Suppressor macrophage treated with lipopolysaccharide for 1 hour (primary cell): ENCODE measurements around the gene PYY.
A peak's percentile ranks its signal among the peaks of the same experiment; 100 is the strongest.
"Not testable (repeated sequence)": the region's sequence is repeated elsewhere in the genome, so short reads cannot be mapped to it uniquely, and the experiment has no call there.

Experiments used
- DNase-seq, 3 donors: peaks; one replicate each; pipeline ENCODE4 v3.0.0-alpha.2; 2020 to 2022

PYY gene

GRCh38 chr17:43942051-43942685 lies 11.6 kb downstream of the PYY start, which contains the start of gene PPY:
PPY (minus strand) TSS chr17:43942476; CDS start chr17:43941654, 822 bp downstream.
- DNase-seq: no peak

GRCh38 chr17:43940630-43941029 lies 13.1 kb downstream of the PYY start:
- DNase-seq: peak; percentile 35 to 48 (median 46)

DNA sequence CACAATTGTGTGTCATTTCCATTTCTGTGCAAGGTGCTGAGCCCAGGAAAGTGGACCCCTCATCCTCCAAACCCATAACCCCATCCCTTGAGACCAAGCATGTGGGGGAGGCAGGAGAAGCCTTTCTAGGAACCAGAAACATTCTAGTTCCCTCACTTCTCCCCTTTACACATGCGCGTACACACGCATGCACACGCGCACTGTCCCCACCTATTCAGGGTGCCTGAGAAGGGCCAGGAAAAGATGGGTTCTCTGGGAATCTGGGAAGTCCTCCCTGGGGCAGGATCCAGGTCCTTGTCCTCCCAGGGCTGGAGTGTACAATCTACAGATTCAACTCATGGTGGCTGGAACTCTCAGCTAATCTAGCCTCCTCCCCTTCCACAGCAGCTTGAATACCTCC lies 13.9 kb downstream of the PYY start:
- DNase-seq: no peak

- DNase-seq: not testable (repeated sequence)
Measured at GRCh38 chr17:43939452-43939851, 14.3 kb downstream of the PYY start.

DNA sequence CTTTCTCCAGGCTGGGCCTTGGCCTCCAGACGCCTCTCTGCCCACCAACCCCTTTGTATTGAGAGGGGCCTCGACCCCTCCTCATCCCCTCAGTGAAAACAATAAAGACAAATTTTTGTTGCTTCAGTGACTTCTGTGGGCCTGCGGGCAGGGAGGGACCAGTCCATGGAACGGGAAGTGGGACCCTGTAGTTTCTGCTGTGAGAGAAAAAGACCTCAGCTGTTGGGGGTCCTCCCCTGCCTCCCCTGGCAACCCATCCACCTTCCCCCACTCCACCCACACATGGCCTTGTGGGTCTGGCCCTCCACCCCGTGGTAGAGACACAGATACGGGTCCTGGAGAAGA lies 14.9 kb downstream of the PYY start:
- DNase-seq: no peak

DNA sequence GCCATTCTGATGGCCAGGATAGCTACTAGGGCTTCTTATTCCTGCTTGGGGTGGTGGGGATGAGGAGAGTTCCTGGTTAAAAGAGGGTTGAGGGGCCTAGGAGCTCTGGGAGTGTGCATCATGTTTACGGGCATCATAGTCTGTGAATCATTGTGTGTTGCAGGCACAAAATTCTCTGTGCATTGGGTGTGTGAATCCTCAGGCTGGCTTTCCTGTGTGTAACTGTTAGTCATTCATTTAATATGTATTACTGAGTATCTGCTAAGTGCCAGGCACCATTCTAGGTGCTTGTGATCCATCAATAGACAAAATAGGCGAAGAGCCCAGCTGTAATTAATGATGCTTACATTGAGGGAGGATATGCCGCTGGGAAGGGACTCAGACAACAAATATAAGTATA lies 17.3 kb downstream of the PYY start:
- DNase-seq: no peak

- no peak for DNase-seq
Measured at GRCh38 chr17:43935926-43936261, 17.8 kb downstream of the PYY start.

GRCh38 chr17:43935204-43935925 lies 18.4 kb downstream of the PYY start:
- no peak for DNase-seq

- no peak for DNase-seq
Measured at GRCh38 chr17:43932923-43933322, 20.8 kb downstream of the PYY start.

- DNase-seq: no peak
Measured at GRCh38 chr17:43932357-43932756, 21.4 kb downstream of the PYY start.

GRCh38 chr17:43931062-43931571 lies 22.6 kb downstream of the PYY start:
- DNase-seq: no peak

GRCh38 chr17:43928609-43929008 lies 25.1 kb downstream of the PYY start:
- no peak for DNase-seq

DNA sequence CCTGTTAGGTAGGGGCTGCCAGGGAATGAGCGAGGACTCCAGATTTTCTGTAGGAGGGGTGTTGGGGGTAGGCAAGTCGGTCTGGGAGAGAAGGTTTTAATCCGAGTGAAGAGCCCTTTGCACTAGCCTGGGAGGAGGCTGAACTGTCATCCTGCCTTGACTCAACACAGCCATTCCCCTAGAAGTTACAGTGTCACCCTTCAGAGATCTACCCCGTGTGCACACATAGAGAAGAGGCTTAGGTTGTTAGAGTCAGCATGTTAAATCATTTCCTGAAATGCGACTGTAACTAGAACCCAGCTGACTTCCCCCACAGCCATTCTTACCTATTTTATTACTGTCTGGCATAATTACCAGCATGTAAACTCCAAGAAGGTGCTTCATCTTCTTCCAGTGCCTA lies 25.8 kb downstream of the PYY start:
- peak in 1 of 3 donors; percentile 36 for DNase-seq

DNA sequence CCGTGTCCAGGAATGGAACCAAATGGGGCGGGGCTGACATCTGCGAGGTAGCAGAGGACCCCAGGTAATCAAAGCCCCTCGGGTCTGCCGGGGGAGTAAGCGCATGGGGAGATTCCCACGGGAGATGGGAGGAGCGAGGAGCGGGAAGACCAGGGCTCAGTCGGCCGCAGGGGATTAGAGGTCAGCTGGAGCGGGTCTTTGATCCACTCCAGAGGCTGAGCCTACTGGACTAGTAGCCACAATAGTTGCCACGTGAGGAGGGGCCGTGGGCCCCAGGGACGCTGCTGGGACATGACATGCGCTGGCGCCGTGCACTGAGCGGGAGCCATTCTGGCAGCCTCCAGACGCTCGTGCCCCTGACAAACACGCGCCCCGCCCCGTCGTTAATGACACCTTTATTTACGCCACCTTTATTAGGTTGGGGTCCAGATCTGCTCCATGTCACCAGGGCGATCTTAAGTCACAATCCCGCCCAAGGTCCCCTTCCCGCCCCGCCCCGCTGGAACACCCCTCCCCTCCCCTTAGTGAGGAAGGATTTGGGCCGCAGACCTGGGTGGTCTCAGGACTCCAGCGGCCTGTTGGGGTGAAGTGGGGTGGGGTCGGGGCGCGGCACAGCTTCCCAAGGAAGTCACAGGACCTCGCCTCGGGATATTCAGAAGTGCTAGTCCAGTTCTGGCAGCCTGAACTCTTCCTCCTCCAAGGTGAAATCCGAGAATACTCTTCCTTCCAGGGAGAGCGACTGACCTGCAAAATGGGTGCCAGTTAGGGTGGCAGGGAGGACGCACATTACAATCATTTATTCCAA lies 26.5 kb downstream of the PYY start:
- DNase-seq: no peak

DNA sequence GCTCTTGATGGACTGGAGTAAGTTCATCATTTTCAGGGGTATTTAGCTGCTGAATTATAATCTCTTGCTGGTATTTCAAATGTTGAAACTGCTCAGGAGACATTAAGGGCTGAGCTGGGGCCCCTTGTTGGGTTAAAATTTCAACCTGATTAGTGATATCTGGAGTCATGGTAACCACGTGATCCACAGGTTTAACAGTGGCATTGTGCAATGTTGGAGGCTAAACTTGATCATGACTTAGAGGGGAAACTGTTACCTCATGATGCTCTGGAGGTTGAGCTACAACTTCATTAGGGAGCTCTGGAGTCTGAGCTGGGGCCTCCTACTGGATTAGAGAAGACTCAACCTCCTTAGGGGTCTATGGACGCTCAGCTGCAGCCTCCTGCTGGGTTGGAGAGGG lies 29.2 kb downstream of the PYY start:
- DNase-seq: no peak

GRCh38 chr17:43920500-43921095 lies 33.1 kb downstream of the PYY start:
- no peak for DNase-seq

DNA sequence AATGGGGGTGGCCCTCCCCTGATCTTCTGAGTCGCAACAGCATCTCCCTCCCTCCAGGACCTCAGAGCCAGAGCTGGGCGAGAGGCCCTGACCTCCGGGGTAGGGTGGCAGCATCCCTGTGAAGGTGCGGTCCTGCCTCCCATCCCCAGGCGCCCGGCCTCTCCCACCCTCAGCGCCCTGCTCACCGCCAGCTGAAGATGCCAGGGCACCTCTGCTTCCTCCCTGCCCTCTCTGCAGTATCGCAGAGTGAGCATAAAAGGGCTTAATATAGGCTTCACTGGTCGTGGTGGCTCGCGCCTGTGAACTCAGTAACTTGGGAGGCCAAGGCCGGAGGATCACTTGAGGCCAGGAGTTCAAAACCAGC lies 35.7 kb downstream of the PYY start:
- DNase-seq: no peak

- peak; percentile 58 to 76 (median 61) for DNase-seq
Measured at GRCh38 chr17:43917348-43918025, 36.3 kb downstream of the PYY start.

DNA sequence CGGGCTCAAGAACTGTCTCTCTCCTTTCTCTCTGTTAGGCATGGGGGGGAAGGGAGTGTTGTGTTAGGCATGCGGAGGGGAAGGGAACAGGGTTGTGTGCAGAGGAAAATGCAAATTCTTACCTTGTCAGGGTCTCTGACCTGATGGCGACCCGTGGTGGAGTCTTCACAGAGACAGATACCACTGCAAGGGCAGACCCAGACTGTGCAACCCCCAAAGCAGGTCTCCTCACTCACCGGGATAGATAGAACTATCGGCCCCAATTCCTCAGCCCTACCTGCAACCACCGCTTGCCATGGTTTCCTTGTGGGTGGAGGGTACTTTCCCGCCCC lies 36.8 kb downstream of the PYY start:
- no peak for DNase-seq

- no peak for DNase-seq
Measured at GRCh38 chr17:43916385-43916784, 37.4 kb downstream of the PYY start.

GRCh38 chr17:43915559-43915958 lies 38.2 kb downstream of the PYY start:
- DNase-seq: no peak

- DNase-seq: no peak
Measured at GRCh38 chr17:43914451-43914850, 39.3 kb downstream of the PYY start.

DNA sequence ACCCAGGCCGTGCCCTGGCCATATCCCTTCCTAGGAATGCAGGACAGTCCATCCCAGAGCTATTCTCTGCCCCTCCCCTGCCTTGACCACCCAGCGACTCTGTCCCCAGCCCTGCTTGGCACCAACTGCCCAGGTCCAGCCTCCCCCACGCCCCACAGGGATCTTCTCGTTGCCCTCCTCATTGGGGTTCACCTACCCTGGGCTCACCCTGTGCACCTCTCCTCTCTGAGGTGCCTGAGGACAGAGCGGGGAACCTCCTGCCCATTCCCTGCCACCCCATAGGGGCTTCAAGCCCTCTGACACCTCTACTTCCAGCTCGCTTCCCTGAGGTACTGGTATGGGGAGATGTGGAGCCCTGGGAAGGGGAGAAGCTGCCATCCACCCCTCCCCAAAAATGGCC lies 40.2 kb downstream of the PYY start:
- DNase-seq: no peak
